Left ventricle myocardium inferior (tissue), 1 donor: Measurements from ENCODE around the gene RBBP6. TPM values are rescaled to one million over a fixed set of nuclear protein-coding genes. Genes with fewer than 3 reads are reported as not detected.

Source experiments
- DNase-seq: peaks from one replicate; pipeline ENCODE4 v3.0.0-alpha.2; 2020
- H3K27ac ChIP-seq: fragments of 200-600 bp; replicated peaks from 2 replicates; pipeline ENCODE4 v1.8.0; 2021
- H3K27me3 ChIP-seq: fragments of 200-600 bp; 2 replicates; pipeline ENCODE4 v1.8.0; 2021; ENCODE audit warnings: low read depth
- H3K36me3 ChIP-seq: fragments of 200-600 bp; 2 replicates; pipeline ENCODE4 v1.8.0; 2021
- H3K4me1 ChIP-seq: fragments of 200-600 bp; 2 replicates; pipeline ENCODE4 v1.8.0; 2021
- H3K4me3 ChIP-seq: fragments of 200-600 bp; 2 replicates; pipeline ENCODE4 v1.8.0; 2021; ENCODE audit warnings: mild to moderate bottlenecking, moderate library complexity
- H3K9me3 ChIP-seq: fragments of 200-600 bp; replicated peaks from 2 replicates; pipeline ENCODE4 v1.8.0; 2021
- CTCF ChIP-seq: fragments of 200-600 bp; IDR thresholded peaks from 2 replicates; pipeline ENCODE4 v1.8.0; 2021; ENCODE audit warnings: antibody characterized with exemption, mild to moderate bottlenecking, borderline replicate concordance
- intact Hi-C: fragments of 100-400 bp; cut with micrococcal nuclease; formaldehyde crosslinking; loops from one replicate; pipeline ENCODE4 v1.11.0; 2022
- total RNA-seq: library from RNA; stranded (reverse); fragmentation: NEBNext Ultra II Directional; extraction: Animal tissue kit (Norgen Biotek cat#: 25700); gene quantifications from one replicate; pipeline ENCODE4 v1.2.1, GENCODE V29; 2021
- donor health status: DM: no; HTN: yes; CAD: no; lungs with severe emphysema.

RBBP6 gene
- total RNA-seq, 1 donor from 2014 or later = 33.4 TPM

GRCh38 chr16:24540602-24541210 is 1.3 kb downstream of the RBBP6 start:
- Histone ChIP-seq H3K4me1 (peaks cover 71% of the 10 kb centered on the region), H3K27ac (peak overlapping the region; percentile 100), H3K4me3 (peak overlapping the region; percentile 98), H3K9me3 (no peaks in the 10 kb centered on the region), H3K36me3 (no peaks in the 10 kb centered on the region), H3K27me3 (no peaks in the 10 kb centered on the region)
- no peak for DNase-seq
- intact Hi-C loops = no loop called here
- no peak for TF ChIP-seq CTCF

- H3K4me3 ChIP-seq = peak overlapping the region; percentile 98
- H3K4me1 ChIP-seq = peaks cover 77% of the 10 kb centered on the region
- H3K27me3 ChIP-seq = no peaks in the 10 kb centered on the region
- intact Hi-C loops = no loop called here
- peaks cover 6% of the 10 kb centered on the region for H3K36me3 ChIP-seq
- no peaks in the 10 kb centered on the region for H3K9me3 ChIP-seq
- TF ChIP-seq CTCF = no peak
- DNase-seq = no peak
- peak overlapping the region; percentile 100 for H3K27ac ChIP-seq
These were observed 2.0 kb downstream of the RBBP6 start for GRCh38 chr16:24541233-24541933.

GRCh38 chr16:24543949-24544348 is 4.6 kb downstream of the RBBP6 start:
- peaks cover 79% of the 10 kb centered on the region for H3K4me1 ChIP-seq
- intact Hi-C loops = no loop called here

GRCh38 chr16:24544640-24545039 is 5.3 kb downstream of the RBBP6 start:
- H3K4me1 ChIP-seq = peaks cover 76% of the 10 kb centered on the region
- no peak for TF ChIP-seq CTCF
- H3K4me3 ChIP-seq = peak overlapping the region; percentile 98
- no peak for DNase-seq
- no peaks in the 10 kb centered on the region for H3K9me3 ChIP-seq
- H3K27ac ChIP-seq = peak overlapping the region; percentile 45
- intact Hi-C loops = no loop called here
- peaks cover 39% of the 10 kb centered on the region for H3K36me3 ChIP-seq
- no peaks in the 10 kb centered on the region for H3K27me3 ChIP-seq

More at GRCh38 chr16:24543949-24544348, 4.6 kb downstream of the RBBP6 start:
- H3K36me3 ChIP-seq = peaks cover 32% of the 10 kb centered on the region
- H3K9me3 ChIP-seq = no peaks in the 10 kb centered on the region
- H3K27ac ChIP-seq = peak overlapping the region; percentile 45
- peak overlapping the region; percentile 98 for H3K4me3 ChIP-seq
- no peak for DNase-seq
- H3K27me3 ChIP-seq = no peaks in the 10 kb centered on the region
- TF ChIP-seq CTCF = no peak

GRCh38 chr16:24550295-24550694 is 10.9 kb downstream of the RBBP6 start:
- DNase-seq = no peak
- Histone ChIP-seq H3K9me3 (no peaks in the 10 kb centered on the region), H3K4me1 (peaks cover 66% of the 10 kb centered on the region), H3K36me3 (peaks cover 49% of the 10 kb centered on the region), H3K27me3 (no peaks in the 10 kb centered on the region), H3K4me3 (no peak overlapping the region), H3K27ac (no peak overlapping the region)
- no peak for TF ChIP-seq CTCF
- intact Hi-C loops = no loop called here
